C4-2B (cell line): Measurements from ENCODE around the gene CATSPERD.
"Not testable (repeated sequence)": the region's sequence is repeated elsewhere in the genome, so short reads cannot be mapped to it uniquely, and the experiment has no call there.

Source experiments
- H3K27ac ChIP-seq: fragments of 450-650 bp; 2 replicates; pipeline ENCODE4 v1.5.1; 2017
- ZFX ChIP-seq: fragments of 450-650 bp; IDR thresholded peaks from 2 replicates; pipeline ENCODE4 v1.6.1; 2017
- TF ChIP-seq, protein P1 (sequence below): fragments of 450-650 bp; conservative IDR thresholded peaks from 2 replicates; pipeline ENCODE4 v1.5.1; 2017; ENCODE audit warnings: mild to moderate bottlenecking

Gene CATSPERD

DNA sequence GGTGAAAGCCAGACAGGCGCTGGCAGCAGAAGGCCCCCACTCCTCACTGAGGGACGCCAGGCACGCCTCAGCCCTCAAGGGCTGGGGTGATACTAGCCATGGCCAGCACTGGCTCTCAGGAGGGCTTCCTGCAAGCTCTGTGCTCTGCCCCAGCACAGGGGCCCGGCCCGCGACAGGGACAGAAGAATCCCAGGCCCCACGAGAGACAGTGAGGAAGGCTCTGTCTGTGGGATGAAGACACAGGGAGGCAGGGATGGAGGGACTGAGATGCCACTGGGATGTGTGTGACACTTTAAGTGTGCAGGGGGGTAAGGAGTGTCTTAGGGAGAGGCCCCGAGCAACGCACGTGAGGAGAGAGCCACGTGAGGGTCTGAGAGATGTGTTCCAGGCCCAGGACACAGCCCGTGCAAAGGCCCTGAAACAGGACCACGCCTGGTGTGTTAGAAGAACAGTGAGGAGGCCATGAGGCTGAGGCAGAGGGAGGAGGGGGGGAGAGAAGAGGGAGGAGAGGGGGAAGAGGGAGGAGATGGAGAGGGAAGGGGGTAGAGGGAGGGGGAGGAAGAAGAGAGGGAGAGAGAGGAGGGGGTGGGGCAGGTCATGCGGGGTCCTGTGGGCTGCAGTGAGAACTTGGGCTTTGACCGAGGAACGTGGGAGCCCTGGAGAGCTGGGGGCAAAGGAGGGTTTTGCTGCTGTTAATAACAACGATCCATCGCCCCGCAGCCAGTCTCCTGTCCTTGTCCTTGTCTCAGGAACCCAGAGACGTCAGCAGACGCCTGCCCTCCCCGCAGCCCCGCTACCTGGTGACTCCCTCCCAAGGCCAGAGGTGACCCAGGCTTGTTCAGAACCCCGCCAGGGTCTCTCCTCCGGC is 23.2 kb upstream of the CATSPERD start:
- H3K27ac ChIP-seq: no peak overlapping the region
- no peak for TF ChIP-seq ZFX
- TF ChIP-seq, protein P1, sequence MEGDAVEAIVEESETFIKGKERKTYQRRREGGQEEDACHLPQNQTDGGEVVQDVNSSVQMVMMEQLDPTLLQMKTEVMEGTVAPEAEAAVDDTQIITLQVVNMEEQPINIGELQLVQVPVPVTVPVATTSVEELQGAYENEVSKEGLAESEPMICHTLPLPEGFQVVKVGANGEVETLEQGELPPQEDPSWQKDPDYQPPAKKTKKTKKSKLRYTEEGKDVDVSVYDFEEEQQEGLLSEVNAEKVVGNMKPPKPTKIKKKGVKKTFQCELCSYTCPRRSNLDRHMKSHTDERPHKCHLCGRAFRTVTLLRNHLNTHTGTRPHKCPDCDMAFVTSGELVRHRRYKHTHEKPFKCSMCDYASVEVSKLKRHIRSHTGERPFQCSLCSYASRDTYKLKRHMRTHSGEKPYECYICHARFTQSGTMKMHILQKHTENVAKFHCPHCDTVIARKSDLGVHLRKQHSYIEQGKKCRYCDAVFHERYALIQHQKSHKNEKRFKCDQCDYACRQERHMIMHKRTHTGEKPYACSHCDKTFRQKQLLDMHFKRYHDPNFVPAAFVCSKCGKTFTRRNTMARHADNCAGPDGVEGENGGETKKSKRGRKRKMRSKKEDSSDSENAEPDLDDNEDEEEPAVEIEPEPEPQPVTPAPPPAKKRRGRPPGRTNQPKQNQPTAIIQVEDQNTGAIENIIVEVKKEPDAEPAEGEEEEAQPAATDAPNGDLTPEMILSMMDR: no peak

DNA sequence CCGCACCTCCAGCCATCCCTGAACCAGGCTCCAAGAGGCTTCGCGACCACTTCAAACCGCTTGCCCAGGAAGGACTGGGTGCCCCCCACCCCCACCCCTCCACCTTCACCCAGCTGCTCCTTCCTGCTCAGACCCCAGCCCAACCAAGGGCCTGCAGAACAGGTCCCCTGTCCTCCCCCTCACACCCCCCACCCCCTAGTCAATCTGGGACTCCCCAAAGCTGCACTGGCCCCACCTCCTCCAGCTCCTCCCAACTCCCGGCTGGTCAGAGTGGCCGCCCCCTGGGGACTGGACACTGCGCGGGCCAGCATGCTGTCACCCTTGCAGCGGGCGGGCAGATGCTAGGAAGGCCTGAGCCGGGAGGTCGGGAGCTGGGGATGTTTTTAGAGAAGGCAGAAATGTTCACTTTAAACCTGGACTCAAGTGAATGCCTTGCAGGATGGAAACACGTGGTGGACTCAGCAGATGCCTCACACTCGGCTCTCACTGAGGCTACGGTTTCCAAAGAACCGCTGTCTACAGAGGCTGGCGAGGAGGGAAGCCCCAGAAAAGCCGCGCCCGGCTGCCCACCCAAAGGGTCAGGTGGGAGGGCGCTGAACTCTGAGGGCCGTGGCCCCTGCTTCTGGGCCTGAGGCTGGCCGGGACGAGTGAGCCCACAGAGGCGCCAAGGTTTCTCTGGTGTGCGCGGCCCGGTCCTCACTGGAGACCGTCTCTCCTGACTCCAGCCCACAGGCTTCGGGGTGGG is 22.4 kb upstream of the CATSPERD start:
- no peak overlapping the region for H3K27ac ChIP-seq
- TF ChIP-seq, protein P1: no peak
- TF ChIP-seq ZFX: no peak

DNA sequence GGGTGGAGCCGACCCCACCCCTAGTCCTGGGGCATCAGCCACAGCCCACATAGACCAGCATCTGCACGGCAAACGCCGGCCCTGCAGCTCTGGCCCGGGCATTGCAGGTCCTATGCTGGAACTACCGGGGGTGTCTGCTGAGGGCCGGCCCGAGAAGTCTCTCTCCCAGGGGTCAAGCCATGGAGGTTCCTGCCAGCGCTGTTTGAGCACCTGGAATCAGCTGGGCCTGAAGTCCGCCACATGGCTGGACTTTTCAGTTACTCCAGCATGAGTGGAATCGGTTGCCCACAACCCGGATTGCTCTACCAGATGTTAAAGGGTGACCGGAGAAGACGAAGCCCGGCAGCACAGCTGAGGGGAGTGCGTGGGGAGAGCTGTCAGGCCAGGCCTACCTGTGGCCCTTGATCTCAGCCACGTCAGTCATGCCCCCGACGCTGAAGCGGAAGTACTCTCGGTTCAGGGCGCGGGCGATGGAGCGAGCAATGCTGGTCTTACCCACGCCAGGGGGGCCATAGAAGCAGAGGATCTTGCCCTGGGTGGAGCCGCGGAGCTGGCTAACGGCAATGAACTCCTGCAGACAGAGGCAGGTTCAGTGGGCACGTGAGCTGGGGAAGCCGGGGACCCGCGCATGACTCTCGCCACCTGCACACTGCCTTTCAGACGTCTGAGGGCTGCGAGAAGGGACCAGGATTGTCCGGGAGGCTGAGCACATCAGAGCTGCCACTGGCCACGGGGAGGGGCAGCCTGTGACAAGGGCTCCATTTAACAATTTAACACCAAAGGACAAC is 21.6 kb upstream of the CATSPERD start:
- H3K27ac ChIP-seq: no peak overlapping the region
- TF ChIP-seq, protein P1: no peak
- no peak for TF ChIP-seq ZFX

DNA sequence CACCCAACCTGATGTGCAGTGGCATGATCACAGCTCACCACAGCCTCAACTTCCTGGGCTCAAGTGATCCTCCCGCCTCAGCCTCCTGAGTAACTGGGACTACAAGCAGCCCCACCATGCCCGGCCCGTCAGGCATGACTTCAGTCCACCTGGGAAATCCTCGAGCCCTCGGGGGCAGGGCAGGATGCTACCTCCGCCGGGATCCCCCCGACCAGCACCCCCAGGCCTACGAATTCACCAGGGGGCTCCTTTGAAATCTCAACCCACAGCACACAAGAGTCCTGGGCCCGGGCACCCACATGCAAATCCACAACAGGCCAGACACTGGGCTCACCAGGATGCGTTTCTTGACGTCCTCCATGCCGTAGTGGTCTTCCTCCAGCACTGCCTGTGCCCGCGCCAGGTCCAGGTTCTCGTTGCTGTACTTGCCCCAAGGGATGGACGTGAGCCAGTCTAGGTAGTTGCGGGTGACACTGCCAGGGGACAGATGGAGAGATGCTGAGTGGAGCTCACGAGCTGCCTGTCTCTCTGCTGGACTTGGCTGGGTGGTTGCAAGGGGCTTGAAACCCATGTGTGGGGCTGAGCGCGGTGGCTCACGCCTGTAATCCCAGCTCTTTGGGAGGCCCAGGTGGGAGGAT is 19.9 kb upstream of the CATSPERD start:
- TF ChIP-seq, protein P1: no peak
- no peak for TF ChIP-seq ZFX
- no peak overlapping the region for H3K27ac ChIP-seq

DNA sequence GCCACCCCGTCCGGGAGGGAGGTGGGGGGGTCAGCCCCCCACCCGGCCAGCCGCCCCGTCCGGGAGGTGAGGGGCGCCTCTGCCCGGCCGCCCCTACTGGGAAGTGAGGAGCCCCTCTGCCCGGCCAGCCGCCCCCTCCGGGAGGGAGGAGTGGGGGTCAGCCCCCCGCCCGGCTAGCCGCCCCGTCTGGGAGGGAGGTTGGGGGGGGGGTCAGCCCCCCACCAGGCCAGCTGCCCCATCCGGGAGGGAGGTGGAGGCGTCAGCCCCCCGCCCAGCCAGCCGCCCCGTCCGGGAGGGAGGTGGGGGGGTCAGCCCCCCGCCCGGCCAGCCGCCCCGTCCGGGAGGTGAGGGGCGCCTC is 18.4 kb upstream of the CATSPERD start:
- not testable (repeated sequence) for H3K27ac ChIP-seq

DNA sequence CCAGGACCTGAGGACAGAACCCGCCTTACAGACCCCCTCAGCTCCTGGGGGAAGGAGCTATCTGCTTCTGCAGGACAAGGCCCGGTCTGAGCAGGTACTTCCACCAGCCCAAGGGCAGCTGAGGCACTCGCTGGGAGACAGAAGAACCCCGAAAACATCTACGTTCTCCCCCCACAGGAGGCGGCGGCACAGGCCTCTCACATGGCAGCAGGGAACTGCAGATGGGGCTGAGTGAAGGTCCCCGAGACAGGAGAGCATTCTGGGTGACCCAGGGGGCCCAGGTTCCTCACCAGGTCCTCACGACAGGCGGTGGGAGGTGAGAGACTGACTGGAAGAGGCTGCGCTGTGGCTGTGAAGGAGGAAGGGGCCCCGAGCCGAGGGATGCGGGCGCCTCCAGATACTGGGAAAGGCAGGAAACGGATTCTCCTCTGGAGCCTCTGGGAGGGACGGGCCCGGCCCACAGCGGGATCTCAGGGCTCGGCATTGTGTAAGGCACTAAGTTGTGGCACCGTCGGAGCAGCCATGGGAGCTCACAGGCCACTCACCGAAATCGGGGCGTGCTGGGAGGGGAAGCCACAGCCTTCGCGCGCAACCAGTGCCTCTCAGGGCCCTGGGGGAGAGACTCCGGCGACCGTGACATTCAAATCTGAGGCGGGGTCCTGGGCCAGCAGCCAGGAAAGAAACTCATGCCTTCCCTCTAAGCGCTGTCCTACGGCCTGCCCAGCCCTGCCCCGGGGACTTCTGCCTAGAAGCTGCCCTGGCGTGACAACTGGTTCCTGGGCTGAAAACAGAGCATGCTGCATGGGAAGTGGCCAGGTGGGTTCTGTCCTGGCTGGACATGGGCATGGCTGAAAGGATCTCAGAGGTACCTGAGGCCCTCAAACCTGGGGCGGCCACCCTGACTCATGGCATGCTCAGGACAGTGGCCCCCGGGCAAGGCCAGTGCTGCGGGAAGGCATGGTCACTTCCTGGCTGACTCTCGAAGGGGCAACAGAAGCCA is 16.3 kb upstream of the CATSPERD start:
- TF ChIP-seq, protein P1: no peak
- no peak for TF ChIP-seq ZFX
- H3K27ac ChIP-seq: no peak overlapping the region
